ENCODE measurements around the gene EGLN3.

The EGLN3 gene

DNA sequence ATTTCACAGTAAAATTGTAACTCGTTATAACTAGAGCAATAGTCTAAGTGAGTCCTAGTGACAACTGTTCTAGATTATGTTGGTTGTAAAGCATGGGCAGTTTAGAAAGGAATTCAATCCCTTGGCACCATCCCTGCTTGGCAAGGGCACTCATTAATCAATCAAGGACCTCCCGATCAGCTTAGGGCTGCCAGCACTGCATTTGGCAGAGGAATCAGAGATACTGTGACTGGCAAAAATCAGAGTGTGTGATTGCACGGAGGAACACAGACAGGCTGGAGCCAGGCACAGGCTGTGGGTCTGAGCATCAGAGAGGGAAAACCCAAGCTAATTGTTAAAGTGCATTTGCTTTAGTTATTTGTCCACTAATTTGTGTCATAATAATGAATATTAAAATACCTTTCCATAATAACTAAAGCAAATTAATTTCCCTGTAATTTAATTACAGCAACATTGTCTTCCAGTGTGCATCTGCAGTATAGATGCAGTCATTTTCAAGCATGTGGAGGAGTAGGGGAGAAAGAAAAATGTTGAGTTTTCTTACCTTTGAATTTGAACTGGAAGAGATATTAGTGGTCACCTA, 3.2 kb upstream of the EGLN3 start:
- TF ChIP-seq, protein P1, sequence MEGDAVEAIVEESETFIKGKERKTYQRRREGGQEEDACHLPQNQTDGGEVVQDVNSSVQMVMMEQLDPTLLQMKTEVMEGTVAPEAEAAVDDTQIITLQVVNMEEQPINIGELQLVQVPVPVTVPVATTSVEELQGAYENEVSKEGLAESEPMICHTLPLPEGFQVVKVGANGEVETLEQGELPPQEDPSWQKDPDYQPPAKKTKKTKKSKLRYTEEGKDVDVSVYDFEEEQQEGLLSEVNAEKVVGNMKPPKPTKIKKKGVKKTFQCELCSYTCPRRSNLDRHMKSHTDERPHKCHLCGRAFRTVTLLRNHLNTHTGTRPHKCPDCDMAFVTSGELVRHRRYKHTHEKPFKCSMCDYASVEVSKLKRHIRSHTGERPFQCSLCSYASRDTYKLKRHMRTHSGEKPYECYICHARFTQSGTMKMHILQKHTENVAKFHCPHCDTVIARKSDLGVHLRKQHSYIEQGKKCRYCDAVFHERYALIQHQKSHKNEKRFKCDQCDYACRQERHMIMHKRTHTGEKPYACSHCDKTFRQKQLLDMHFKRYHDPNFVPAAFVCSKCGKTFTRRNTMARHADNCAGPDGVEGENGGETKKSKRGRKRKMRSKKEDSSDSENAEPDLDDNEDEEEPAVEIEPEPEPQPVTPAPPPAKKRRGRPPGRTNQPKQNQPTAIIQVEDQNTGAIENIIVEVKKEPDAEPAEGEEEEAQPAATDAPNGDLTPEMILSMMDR (IDR thresholded peaks at IDR 0.05; ENCODE audit: low read depth, low read length): no peak
- no peak overlapping the region for H3K4me3 ChIP-seq (ENCODE audit: low read depth, low read length)

DNA sequence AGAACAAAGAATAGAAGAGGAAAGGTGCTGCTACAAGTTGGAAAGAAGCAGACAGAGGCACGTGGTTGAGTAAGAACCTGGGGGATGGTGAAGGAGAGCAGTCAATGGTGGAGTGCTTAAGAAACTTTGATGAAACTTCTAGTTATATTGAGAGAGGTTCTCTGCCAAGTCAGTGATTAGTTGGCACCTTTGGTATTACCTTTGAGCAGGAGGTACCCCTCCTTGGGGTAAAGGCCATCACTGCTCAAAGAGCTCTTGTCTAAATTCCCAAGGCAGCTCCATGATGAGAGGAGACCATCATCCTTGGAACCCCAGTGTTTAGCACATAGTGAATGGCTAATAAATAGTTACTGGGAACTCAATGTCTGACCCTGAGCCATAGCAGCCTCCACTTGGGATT, 1.7 kb upstream of the EGLN3 start:
- TF ChIP-seq, protein P1 (IDR thresholded peaks at IDR 0.05; ENCODE audit: low read depth, low read length): no peak
- H3K4me3 ChIP-seq (ENCODE audit: low read depth, low read length): no peak overlapping the region

DNA sequence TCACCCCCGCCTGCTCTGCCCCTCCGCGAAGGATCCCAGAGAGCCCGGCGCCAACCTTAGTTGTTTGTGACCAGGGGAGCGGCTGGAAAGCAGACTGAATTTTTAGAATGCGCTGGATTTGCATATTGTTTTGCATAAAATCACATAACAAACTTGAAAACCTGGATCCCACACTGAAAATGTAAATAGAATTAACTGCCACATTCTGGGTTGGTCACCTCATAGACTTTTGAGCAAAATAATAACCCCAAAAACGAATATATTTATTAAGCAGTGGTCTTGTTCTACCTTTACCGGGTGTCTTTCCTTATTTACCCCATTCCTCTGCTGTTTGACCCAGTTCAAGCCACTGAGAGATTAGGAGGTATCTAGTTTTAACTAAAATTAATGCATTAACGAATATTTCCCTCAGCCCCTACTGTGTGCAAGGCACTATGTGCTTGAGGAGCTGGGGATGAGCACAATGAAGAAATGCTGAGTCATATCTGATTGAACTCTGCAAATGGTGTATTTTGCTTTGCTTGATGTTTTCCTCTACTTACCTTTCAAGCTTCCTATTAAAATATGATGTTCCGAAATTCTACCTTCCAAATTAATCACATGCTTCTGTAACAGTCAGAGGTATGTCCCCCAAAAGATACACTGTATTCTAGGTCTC, 438 bp upstream of the EGLN3 start:
- peak overlapping the region; percentile 54 for H3K4me3 ChIP-seq (ENCODE audit: low read depth, low read length)
- TF ChIP-seq, protein P1 (IDR thresholded peaks at IDR 0.05; ENCODE audit: low read depth, low read length): no peak

DNA sequence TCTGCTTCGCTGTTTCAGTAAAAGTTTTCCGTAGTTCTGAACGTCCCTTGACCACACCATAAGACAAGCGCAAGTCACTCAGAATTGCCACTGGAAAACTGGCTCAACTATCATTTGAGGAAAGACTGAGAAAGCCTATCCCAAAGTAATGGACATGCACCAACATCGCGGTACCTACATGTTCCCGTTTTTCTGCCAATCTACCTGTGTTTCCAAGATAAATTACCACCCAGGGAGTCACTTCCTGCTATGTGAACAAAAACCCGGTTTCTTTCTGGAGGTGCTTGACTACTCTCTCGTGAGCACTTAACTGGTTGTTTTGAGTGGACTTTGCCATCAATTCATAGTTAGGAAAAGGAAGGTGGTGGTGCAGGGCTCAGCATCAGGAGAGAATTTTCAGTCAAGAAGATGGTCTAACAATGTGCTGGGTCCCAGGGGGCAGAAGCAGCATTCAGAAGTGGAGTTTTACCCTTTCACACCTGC, 1.4 kb downstream of the EGLN3 start:
- no peak overlapping the region for H3K4me3 ChIP-seq (ENCODE audit: low read depth, low read length)
- TF ChIP-seq, protein P1 (IDR thresholded peaks at IDR 0.05; ENCODE audit: low read depth, low read length): no peak

DNA sequence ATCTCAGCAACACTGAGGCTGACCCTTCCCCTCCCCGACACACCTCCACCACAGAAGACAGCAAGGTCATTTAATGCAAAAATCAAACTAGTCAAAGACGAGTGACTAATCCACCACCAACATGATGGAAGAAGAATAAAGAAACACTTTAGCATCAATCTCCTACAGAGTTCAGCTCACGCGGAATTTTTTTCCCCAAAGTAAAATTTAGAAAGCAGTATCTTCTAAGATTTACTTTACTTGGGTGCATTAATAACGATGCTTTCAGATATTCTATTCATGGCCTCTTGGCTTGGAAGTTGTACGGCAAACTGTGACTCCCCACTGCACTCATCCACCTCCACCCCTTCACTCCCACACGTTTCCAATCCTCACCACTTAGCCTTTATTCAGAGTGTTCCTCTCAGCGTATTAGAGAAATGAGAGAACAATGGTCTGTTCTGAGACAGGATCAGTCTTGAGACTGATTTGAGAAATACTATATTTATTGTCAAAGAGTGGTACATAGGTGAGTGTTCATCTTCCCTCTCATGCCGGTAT, 1.9 kb downstream of the EGLN3 start:
- H3K4me3 ChIP-seq (ENCODE audit: low read depth, low read length): no peak overlapping the region
- TF ChIP-seq, protein P1 (IDR thresholded peaks at IDR 0.05; ENCODE audit: low read depth, low read length): no peak

DNA sequence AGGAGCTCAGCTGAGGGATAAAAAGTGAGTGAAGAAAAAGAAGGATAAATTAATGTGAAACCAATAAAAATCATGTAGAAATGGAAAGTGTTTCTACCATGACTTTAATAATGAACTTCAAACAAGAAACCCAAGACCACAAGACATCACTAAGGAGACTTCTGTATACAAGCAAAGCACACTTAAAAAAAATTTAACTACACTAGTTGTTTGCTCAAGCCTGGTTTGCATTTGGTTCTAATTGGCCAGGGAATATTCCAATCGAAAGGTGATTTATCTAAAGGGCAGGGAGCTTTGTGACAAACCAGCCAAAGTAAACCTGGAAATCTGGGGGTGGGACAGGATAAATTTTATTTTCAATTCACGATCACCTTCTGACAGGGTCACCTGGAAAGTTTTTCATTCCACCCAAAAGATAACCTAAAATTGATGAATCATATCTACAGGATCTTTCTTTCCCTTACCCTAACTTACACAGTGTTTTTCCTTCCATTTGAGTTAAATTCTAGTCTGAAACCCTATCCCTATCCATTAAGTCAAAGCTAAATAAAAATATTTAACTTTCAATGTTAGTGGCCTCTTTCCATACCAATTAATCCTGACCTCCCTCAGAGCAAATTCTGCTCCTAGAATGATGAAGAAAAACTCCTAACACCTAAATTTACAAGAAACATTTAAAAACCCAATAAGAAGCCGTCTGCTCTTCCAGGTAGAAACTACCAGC, 2.6 kb downstream of the EGLN3 start:
- no peak overlapping the region for H3K4me3 ChIP-seq (ENCODE audit: low read depth, low read length)

More for the DNA sequence above, 2.6 kb downstream of the EGLN3 start:
- TF ChIP-seq, protein P1 (IDR thresholded peaks at IDR 0.05; ENCODE audit: low read depth, low read length): no peak
